GM18505 (cell line): ENCODE results near the gene CPSF2.
A peak's percentile ranks its signal among the peaks of the same experiment; 100 is the strongest.

Experiments used
- ATAC-seq: cut with Tn5 transposase; IDR thresholded peaks from one replicate; pipeline ENCODE4 v1.9.1; 2021; ENCODE audit not compliant: unreplicated experiment
- POLR2A ChIP-seq: IDR thresholded peaks from 4 replicates; pipeline ENCODE4 v1.6.1; 2011; ENCODE audit warnings: borderline replicate concordance; ENCODE audit not compliant: insufficient read depth, insufficient read length; ENCODE audit errors: extremely low read depth

CPSF2 gene

GRCh38 chr14:92121670-92122350, at the start of gene CPSF2, which contains the start of gene NDUFB1:
Gene CPSF2 (plus strand): TSS chr14:92121969. CDS start chr14:92130985, 9,016 bp downstream.
Gene NDUFB1 (minus strand): TSS chr14:92121706. CDS start chr14:92117637, 4,069 bp downstream.
- peak; percentile 90 for ATAC-seq
- TF ChIP-seq POLR2A, result peak; percentile 98

- TF ChIP-seq POLR2A, result no peak
These were observed 47.2 kb upstream of the CPSF2 start for GRCh38 chr14:92074555-92074954.

DNA sequence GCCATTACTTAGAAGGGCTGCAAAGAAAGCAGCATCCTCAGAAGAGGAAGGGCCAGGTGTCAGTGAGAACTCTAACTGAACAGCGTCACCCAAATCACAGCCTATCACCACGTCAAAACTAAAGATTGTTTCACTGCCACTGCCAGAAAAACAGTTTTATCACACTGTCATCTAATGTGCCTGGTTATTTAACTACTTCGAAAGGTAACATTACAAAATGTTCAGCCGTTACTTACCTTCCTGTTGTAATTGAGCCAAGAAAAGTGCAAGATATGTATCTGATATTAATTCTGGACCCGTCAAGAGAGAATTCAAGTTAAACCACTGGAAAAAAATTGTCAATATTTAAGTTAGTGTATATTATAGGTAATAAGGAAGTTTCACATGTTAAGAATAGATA, 33.3 kb upstream of the CPSF2 start:
- no peak for TF ChIP-seq POLR2A

More at GRCh38 chr14:92074555-92074954, 47.2 kb upstream of the CPSF2 start:
- no peak for ATAC-seq

GRCh38 chr14:92093320-92093719, 28.4 kb upstream of the CPSF2 start:
- TF ChIP-seq POLR2A, result no peak
- ATAC-seq, result no peak

More for the DNA sequence above, 33.3 kb upstream of the CPSF2 start:
- no peak for ATAC-seq

GRCh38 chr14:92099802-92100201, 22.0 kb upstream of the CPSF2 start:
- ATAC-seq, result no peak
- no peak for TF ChIP-seq POLR2A

DNA sequence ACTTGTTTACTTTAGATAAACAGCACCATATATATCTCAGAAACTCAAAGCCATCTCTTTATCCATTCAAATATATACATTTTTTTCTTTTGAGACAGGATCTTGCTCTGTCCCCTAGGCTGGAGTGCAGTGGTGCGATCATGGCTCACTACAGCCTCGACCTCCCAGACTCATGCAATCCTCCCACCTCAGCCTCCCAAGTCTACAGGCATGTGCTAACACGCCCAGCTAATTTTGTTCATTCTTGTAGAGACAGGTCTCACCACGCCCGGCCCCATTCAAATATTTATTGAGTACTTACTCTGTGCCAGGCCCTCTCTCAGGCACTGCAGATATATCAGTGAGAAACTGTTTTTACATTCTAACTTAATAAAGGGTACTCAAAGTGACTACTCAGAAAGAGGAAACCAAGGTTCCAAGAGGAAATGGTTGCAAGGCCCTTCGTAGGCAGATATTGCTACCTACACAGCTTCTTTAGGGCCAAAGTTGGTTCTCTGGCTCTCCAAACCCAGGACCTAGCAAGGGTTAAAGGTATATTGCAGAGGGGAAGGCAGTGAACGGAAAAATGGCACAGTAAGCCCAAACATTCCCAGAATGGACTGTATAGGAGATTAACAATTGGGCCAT, 18.3 kb upstream of the CPSF2 start:
- ATAC-seq, result no peak
- TF ChIP-seq POLR2A, result no peak

DNA sequence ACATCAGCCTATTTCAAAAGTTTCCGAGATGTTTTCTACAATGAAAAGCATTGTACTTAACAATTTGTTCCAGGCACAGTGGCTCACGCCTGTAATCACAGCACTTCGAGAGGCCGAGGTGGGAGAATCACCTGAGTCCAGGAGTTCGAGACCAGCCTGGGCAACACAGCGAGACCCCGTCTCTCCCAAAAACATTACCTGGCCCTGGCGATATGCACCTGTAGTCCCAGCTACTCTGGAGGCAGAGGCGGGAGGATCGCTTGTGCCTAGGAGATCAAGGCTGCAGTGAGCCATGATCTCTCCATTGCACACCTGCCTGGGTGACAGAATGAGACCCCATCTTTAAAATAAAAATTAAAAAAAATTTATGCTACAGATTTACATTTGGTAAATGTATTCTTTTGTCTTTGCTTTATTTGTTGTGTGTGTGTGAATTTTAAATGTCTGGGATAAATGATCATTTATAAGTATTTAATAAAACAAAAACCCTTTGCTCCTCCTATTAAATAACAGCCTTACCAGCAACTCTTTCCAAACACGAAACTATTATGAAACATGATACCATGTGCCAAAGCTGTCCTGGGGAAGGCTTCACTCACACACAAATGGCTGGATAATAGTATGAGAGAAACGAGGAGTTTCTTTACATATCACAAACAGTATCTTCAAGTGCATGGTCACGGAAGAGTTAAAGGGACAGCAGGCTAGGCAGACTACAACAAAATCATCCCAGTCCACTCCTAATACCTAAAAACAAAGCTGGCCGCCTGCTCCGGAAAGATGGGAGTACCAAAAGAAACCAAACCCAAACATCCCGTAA, 16.5 kb upstream of the CPSF2 start:
- TF ChIP-seq POLR2A, result no peak
- no peak for ATAC-seq

- ATAC-seq, result peak; percentile 8
- no peak for TF ChIP-seq POLR2A
These were observed 16.0 kb upstream of the CPSF2 start for GRCh38 chr14:92105893-92106142.

DNA sequence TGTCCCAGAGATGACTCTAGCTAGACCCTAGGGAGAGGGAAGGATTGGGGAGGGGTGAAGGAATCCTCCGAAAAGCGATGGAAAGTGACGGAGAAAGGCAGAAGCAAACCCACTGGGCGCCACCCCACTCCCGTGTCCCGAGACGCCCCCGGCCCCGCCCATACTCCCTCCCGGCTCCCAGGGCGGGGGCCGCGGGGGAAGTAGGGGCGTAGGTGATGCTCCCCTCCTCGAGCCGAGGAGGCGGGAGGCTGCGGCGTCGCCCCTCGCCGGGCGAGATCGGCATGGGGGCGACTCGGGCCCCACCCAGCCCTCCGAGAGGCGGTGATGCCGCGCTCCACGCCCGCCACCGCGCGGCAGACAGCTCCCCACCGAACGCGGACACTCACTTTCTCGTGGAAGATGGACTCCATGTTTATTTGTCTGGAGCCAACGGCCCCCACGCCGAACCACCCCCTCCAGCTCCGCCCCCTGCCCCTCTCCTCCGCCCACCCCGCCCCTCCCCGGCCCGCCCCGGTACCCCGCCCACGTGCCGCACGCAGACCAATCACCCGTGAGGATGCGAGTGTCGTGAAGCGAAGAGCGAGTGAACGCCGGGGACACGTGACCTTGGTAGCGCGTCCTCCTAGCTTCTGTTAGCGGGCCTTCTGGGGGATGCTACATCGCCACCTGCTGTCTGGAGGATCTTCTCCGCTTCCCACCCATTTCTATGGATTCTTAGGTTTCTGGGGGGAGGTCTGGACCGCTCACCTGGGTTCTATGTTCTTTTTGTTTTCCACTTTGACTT, 15.4 kb upstream of the CPSF2 start, which contains the start of gene ATXN3:
Gene ATXN3, minus strand, starts transcription at position 440 of the 784 bp plus-strand sequence. Its CDS starts 30 bp downstream, at position 410.
- ATAC-seq, result peak; percentile 85
- TF ChIP-seq POLR2A, result peak; percentile 80

DNA sequence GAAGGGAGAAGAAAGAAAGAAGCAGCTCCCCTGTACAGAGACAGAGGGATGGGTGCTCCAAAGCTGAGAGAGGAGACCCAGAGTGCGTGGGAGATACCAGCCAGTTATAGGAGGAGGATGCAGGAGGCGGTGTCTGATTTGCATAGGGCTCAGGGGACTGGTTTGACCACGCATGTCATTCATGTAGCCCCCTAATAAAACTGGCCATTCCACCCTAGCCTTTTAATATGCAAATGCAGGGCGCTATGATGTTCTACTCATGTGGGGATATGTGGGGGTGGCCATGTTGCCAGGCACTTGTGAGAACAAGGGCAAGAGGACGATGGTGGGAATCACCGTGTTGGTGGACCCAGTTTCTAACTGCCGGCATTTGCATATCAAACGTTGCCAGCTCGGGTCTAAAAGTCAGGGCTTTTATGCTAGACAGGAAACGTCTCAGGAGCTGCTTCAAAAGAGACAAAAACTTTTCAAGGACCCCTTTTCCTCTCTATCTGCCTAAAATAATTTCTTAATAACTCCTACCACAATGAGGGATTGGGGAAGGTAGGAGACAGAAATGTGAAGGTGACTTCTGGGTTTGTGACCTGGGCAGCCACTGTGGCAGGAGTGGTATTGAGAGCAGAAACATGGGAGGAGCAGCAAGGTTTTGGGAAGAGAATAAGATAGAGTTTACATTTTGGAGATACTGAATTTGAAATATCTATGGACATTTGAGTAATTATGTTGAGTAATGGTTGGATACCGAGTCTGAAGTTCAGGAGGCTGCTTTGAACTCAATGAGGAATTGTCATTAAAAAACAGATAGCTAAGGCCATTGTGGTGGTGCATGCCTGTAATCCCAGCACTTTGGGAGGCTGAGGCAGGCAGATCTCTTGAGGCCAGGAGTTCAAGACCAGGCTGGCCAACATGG, 13.2 kb upstream of the CPSF2 start:
- no peak for ATAC-seq
- TF ChIP-seq POLR2A, result no peak

- no peak for ATAC-seq
- TF ChIP-seq POLR2A, result no peak
These were observed 12.3 kb upstream of the CPSF2 start for GRCh38 chr14:92109490-92109889.

DNA sequence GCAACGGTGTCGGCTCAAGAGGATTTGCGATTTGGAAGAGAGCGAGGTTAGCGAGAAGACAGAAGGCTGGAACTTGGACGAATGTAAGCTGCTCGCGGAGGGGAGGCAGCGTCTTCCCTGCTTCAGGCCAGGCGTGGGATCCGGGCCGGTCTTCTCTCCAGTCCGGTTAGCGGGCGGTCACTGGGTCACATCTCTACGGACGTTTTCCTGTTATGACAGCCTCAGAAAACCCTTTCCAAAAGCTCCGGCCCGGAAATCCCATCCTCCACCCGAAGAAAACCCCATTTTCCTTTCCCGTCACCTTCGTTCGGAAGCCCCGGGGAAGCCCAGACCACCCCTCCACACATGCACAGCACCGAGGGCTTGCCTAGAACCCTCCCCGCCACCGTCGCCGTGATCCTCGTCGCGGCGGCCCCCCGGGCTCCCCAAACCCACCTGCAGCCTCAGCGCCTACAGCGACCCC, 531 bp upstream of the CPSF2 start:
- ATAC-seq, result peak; percentile 16
- no peak for TF ChIP-seq POLR2A
